HG02763 (cell line): ENCODE results near the gene RGS10.

Experiments used
- ATAC-seq: cut with Tn5 transposase; IDR thresholded peaks from one replicate; pipeline ENCODE4 v1.9.1; 2021; ENCODE audit warnings: mild to moderate bottlenecking, moderate library complexity; ENCODE audit not compliant: unreplicated experiment

RGS10 gene

DNA sequence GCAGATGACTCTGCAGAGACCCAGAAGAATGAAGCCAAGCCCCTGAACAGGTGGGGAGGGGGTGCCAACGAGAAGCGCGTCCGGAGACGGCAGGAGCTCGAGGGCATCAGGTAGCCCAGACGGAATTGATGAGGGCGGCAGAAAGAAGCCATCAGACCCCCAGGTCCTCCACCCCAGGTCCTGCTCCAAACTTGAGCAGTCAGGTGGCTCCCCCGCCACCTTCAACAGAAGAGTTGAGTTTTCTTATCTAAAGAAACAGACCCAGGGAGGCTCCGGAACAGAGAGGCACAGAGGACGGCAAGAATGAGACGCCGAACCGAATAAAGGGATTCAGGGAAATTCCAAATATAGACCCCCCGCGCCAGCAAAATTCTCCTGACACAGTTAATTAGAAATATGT lies 22.2 kb downstream of the RGS10 start:
- no peak for ATAC-seq

DNA sequence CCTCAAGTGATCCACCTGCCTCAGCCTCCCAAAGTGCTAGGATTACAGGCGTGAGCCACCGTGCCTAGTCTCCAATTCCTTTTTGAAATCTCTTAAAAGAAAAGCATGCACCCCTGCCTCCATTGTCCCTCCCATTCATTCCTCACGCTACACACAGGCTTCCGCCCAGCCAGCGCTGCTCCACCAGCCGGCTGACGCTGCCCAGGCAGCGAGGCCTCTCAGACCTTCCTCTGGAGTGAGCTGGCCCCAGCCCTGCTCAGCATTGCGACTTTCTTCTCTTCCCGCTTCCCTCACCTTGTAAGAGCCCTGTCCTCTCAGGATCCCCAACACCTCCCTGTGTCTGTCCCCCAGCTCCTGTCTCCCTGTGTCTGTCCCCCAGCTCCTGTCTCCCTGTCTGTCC lies 23.6 kb downstream of the RGS10 start:
- no peak for ATAC-seq

DNA sequence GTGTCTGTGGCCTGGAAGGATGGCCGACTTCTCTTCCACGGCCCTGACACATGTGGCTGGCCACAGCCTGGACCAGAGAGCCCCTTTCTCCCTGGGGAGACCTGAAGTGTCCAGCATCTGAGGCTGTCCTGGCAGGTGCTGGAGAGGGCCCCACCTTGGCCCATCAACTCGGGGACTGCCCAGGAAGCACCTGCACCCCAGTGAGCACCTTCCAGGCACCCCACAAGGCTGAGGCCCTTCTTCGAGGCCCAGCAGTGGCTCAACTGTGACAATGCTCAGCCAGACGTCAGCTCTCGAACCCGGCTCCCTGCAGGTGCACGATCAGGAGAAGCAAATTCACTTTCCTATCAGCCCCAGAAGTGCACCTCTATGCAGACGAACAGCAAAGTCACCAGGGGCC lies 24.3 kb downstream of the RGS10 start:
- peak; percentile 20 for ATAC-seq

DNA sequence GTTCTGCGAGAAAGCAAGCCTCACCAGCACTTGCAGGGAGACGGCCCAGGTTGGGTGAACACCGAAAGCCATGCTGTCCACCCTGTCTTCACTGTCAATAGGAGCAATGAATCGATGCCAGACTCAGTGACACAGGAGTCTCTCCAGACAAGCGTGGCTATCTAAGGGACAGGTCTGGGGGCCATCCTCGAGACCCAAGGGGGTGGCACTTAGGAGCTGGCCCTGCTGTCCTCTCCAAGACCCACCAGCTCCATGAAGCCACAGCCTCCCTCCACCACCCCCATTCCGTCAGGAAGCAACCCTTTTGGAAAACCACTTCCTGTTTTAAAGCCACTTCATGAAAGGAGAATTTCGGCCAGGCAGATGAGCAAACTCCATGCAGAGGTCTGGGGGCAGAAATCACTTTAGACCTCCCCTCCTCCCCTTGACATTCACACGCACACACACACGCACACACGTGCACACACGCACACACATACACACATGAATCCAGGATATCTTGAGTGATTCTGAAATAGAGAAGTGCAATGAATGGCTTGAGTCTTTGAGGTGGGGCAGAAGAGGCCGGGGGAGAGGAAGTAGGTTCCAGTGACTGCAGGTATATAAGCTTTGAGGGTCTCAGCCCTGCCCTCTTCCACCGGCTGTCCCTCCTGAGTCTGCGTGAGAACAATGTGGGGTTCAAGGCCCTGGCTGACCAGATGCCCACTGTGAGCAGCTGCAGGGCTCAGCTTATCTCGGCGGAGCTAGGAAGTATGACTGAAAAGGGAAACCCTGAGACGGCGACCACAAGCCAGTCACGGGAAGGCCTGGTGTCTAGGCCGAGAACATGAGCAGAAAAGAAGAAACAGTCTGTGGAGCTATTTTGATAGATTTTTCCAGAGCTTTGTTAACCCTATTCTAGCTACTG lies 25.0 kb downstream of the RGS10 start:
- peak; percentile 48 for ATAC-seq

DNA sequence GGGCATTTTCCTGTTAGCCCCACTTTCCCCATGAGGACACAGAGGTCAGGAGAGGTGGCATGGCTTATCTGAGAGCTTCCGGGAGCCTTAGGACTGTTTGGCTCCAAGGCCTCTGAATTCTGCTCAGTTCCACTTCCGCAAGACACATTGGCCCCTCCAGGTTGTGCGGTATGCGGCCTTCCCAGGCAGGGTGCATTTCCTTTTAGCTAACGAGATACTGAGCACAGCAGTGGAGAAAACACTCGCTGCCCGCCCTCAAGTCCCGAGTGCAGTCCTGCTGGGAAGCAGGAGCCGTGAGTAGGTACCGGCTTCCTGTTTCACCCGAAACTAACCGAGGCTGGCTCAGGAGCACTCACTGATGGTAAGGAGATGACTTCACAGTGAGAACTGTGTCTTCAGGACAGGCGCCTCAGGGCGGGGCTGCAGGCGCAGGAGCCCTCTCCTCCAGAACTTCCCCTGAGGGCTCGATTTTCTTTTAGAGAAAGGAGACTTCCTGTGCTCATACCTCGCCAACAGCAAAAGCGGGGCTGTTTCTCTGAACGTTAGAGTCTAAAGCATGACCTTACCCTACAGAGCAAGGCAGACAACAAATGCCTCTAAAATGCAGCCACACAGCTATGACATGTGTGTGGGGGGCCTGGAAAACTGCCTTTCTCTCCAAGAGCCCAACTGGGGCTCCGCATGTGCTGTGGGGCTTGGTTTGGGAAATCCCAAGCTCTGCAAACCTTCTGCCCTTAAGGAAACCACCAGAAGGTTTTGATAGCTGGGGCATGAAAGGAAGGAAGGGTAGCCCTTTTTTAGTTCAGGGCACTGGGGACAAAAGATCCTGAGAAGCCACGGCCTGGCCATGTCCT lies 25.9 kb downstream of the RGS10 start:
- peak; percentile 68 for ATAC-seq

DNA sequence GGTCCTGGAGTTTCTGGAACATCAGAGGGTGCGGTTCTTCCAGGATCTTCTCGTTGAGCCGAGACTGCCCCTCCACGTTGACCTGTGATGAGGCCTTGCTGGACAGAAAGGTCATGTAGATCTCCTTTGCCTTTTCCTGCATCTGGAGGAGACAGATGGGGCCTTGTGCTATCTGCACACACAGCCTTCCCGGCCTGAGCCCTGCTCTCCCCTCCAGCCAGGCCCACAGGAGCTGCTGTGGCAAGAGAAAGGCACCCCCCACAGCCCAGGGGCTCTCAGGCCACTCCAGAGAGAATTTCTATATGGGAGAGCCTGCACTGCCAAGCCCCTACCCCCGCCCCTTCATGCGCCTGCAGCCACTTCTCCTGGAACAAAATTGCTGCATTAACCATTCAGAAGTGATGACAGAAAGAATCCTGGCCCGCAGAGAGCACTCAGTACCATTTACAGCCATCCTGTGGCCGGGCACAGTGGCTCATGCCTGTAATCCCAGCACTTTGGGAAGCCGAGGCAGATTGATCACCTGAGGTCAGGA lies 26.9 kb downstream of the RGS10 start:
- ATAC-seq = no peak

DNA sequence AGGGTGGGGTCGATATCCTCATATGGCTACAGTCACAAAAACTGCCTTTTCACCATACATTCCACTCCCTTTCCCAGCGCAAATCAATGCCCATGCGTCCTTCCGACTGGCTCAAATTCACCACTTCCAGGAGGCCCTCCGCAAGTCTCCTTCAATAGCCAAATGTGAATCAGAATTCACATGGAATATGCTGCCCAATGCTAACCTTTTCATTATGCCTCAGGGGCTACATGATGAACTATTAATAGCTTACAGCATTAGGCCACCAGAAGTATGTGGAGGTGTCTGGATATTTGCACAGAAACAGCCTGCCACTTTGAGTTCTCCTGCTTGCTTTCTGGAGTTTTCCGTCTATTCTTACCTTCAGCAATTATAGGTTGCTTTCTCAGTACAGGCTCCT lies 27.7 kb downstream of the RGS10 start:
- no peak for ATAC-seq

DNA sequence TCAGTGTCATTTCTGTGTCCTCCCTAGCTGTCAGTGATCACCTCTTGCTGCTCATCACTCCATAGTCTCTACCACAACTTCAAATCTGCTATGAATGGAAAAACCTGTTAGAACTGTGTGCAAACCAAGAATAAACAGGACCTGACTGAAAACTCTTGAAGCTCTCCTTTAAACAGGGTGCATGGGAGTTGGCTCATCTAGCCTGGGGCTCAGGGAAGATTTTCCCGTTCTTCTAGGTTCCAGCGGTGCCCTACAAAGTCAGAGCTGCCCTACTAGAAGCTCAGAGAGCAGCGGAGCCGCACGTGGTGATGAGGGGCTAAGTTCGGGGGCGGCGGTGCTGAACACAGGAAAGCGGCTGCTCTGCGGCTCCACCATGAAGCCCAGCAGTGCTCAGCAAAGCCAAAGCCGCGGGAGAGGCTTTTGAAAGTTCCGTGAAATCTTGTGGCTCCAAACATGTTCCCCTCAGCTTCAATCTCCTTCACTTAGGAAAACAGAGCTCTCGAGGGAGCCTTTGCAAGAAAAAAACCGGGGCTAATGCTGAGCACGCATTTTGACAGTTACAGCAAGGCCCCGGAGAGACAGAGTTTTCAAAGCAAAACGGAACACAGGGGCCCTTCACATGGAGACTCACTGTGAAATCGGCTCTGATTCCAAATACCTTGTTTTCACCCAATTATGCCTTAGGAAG lies 30.5 kb downstream of the RGS10 start:
- no peak for ATAC-seq

DNA sequence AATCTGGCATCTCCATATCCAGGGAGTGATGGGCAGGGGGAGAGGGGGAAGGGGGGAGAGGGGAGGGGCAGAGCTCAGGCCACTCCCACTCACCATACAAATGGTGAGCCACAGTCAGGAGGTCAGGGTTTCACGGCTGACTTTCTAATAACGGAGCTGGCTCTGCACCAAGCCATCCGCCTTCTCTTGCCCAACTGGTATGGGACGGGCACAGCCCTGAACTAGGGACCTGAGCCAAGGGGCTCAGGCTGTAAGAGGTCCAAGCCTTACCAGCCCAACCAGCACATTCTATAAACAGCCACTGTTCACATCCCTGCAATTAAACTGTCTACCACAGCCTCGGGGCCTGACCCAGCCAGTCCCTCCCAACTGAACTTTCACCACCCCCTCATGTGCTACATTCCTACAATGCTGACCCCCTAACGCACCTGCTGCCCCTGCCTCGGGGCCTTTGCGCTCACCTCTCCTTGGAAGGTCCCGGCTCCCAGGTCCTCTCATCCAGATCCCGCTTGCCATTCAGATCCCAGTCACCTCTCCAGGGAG lies 32.5 kb downstream of the RGS10 start:
- ATAC-seq = no peak

DNA sequence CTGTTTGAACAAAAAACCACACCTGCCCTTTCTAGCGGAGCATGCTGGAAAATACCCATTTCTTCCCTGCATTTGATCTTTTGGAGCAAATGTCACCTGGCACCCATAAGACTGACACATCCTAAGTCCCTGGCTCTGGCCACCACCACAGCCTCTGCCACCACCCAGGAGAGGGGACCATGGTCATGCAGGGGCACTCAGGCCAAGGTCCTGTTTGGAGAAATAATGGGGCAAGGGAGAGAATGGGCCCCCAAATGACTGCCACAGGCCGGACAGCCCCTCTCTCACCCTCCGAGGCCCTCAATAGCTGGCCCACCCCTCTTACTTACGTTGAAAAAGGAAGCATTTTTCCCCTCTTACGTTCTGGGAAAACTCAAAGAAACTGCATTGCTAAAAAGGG lies 35.4 kb downstream of the RGS10 start:
- ATAC-seq = no peak

DNA sequence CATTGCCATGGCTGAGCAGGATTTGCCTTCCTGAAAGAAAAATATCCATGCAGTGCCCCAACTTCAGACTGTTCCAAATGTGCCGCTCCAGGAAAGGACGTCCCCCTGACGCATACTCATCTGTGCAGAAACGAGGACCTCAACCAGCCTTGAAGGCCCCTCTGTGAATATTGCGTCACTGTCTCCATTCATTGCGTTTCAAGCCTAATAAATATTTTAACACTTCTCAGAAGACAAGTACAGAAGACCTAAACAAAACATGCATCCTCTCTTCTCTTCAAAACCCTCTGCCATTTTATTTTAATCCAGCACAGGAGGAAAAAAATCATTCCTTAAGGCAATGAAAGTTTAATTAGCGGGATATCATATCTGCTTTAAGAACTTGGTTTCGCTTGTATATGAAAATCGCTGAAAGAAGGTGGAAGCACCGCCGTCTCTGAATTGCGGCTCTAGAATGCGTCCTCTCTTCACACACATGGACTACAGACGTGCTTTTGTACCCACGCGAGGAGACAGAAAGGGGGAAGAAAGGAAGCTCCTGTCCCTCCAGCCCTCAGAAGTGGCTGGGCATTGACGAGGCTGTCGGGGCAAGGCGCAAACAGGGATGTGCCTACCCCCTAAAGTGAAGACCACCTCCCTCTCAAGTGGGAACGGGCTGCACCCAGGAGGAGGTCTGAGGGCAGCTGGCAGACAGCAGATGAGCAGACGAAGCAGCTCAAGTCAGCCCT lies 36.8 kb downstream of the RGS10 start:
- no peak for ATAC-seq

DNA sequence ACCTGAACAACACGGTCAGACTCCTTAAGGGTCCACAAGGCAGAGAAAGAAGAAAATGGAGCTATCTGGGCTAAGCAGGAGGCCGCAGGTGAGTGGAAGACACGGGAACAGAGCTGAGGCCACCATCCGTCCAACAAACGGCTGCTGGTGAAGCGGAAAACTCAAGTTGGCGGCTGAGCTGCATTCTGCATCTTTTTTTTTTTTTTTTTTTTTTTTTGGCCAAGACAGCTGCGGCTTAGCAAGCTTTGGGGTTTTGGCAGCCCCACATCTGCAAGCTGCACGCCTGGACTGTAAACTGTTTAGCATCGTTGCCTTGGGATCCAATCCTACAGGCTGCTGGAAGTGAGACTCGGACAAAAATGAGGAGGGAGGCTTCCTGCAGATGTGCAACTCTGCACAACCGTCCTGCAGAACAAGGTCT lies 37.4 kb downstream of the RGS10 start:
- ATAC-seq = no peak

DNA sequence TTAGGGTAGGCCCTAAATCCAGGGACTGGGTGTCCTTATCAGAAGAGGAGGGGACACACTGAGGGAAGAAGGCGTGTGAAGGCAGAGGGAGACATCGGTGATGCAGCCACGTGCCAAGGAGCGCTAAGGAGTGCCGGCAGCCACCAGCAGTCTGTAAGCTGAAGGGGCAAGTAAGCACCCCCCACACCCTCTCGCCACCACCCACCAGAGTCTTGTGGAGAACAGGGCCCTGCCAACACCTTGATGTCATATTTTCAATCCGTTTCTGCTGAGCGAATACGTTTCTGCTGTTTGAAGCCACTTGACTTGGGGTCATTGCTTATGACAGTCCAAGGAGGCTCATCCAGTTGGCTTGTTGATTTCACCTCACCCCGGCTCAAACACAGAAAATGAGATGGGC lies 37.9 kb downstream of the RGS10 start:
- no peak for ATAC-seq

DNA sequence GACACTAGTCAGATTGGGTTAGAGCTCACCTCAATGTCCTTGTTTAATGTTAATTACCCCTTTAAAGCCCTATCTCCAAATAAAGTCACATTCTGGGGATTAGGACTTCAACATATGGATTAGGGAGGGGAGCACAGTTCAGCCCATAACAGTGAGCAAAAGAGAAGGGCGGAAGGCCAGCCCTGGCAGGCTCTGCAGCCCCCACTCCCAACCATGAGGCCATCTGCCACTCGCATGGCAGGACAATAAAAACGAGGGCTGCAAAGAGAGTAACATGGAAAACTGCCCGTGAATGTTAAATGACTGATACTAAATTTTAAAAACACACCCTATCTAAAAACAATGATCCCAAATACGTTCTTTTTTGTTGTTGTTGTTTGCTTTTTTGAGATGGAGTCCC lies 38.7 kb downstream of the RGS10 start:
- ATAC-seq = no peak

DNA sequence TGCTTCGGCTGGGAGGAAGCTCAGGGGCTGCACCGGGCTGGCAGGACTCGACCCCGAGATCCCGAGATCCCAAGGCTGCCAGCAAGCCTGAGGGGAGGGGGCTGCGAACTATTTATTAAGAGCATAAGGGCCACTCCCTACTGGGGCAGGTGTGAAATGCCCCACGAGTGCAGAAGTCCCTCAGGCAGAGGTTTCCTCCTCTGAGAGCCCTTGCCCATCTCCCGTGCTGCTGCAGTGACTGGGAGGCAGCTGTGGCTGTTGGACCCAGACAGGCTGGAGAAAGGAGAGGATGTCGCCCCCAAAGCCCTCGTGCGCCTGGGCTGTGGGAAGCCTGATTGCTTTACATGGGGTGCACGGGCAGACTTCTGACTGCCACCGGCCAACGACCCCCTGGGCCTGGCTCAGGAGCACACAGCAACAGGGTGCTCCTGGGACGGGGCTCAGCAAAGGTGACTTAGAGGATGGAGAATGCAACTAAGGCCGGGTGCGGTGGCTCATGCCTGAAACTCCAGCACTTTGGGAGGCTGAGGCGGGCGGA lies 39.8 kb downstream of the RGS10 start:
- ATAC-seq = no peak

DNA sequence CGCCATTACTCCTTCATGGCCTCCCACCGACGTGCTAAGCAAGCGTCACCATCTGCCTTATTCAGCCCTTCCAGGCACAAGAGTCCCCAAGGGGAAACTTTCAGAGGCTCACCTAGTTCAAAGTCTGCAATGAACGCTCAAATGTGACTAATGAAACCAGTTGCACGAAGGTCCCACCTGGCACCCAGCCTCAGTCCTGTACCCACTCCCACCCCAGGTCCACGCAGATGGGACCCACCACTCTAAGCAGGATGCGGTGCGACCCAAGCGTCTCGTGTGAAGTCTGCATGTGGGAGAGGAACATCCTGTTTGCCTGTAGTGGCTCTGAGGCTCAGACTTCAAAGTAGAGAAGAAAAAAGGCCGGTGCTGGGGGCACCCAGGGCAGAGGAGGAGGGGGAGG lies 40.3 kb downstream of the RGS10 start:
- ATAC-seq = peak; percentile 60

DNA sequence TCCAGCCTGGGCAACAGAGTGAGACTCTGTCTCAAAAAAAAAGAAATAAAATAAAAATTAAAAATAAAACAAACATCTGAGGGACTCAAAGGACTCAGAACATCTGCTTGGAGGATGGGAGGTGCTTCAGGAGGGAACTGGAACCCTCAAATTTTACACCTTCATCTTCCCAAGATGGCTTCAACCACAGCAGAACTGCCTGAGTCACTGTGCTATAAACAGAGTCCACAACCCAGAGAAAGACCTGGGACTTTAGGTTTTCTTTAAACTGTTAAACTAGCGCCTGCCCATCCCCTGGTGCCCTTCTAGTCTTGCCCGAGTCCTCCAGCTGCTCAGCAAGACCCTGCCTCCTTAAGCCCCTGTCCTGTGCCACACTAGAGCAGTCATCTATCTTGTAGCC lies 40.8 kb downstream of the RGS10 start:
- no peak for ATAC-seq

DNA sequence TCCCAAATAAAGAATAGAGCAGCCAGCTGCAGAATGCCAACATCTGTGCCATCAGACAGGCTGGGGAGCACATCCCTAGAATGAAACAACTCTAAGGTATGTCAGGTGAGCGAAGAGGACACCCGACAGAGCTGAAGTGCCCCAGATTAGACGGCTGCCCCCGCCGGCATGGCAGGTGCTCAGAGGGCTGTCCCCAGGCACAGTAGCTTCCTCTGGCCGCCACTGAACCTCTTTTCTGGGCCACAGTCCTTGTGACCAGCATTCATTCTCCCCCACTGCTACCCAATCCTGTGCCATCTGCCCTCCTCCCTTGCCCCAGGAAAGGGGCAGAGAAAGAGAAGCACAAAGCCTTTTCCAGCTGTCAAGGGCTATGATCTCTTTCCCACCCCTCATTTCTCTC lies 41.7 kb downstream of the RGS10 start:
- ATAC-seq = no peak

DNA sequence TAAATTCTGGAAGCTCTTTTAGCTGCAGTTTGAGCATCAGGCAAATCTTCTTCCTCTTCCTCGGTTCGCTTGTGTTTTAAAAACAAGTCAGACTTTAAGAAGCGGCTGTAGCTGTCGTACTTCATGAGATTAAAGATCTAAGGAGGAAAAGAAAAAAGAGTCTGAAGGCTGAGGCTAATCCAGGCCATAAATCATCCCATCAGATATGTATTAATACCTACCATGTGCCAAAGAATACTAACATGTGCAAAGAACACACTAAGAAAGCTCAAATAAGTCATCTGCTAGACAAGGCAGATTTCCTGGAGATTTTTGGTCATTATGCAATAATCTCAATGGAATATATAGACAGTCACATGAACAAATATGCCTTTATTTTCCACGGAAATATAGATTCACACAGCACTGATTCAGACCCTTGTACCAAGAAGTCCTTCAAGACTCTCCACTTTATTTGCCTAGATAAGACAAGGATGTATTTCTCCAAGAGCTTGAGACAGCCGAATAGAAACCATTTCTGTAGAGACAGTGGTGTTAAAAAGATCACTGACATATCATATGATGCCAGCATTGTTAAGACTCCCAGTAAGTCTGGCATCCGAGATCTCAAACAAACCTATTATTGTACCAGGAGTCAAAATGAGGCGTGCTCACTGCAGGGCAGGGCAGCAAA lies 42.3 kb downstream of the RGS10 start:
- no peak for ATAC-seq

DNA sequence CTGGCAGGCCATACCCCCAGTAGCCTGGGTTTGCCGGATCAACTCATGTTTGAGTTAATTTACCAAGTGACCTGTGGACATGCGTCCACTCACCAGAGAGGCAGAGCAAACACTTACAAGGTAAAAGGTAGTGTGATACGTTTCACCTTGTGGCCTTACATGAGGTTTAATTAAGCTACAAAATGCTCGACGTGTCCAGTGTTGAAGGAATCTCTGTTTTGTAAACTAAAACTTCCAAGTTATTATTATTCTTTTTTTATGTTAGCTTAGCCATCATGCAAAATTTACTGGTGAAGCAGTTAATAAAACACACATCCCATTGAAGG lies 42.9 kb downstream of the RGS10 start:
- ATAC-seq = no peak
